Vagina (tissue), 2 donors: ENCODE results near the gene SEZ6L. TPM values are rescaled to one million over a fixed set of nuclear protein-coding genes. Genes with fewer than 3 reads are reported as not detected.

Experiments used
- DNase-seq, 2 donors: peaks; one replicate each; pipeline ENCODE4 v3.0.0-alpha.2; 2017; ENCODE audit errors: extremely low spot score in 2 of 2
- H3K27ac ChIP-seq: fragments of 200-600 bp; sonication (generic); one replicate; pipeline ENCODE4 v1.5.1; 2019
- H3K27me3 ChIP-seq: fragments of 200-600 bp; sonication (generic); one replicate; pipeline ENCODE4 v1.5.1; 2019
- H3K36me3 ChIP-seq, 2 donors: fragments of 200-600 bp; sonication (generic); one replicate each; pipeline ENCODE4 v1.5.1; 2017 to 2019
- H3K4me1 ChIP-seq: fragments of 200-600 bp; sonication (generic); one replicate; pipeline ENCODE4 v1.5.1; 2019
- H3K4me3 ChIP-seq, 2 donors: fragments of 200-600 bp; sonication (generic); 1 replicate in 1 of 2; 2 replicates in 1 of 2; pipeline ENCODE4 v1.5.1; 2016 to 2019
- H3K9me3 ChIP-seq: fragments of 200-600 bp; sonication (generic); one replicate; pipeline ENCODE4 v1.5.1; 2019
- POLR2A ChIP-seq, 2 donors: fragments of 450-650 bp; IDR thresholded peaks; one replicate each; pipeline ENCODE4 v1.6.1; 2017; ENCODE audit warnings: antibody characterized with exemption in 2 of 2, mild to moderate bottlenecking in 2 of 2, moderate library complexity in 2 of 2
- POLR2AphosphoS5 ChIP-seq, 2 donors: sonication (generic); formaldehyde crosslinking; IDR thresholded peaks; one replicate each; pipeline ENCODE4 v1.9.0; 2017; ENCODE audit warnings: antibody characterized with exemption in 2 of 2, mild to moderate bottlenecking in 2 of 2, low read depth in 1 of 2; ENCODE audit not compliant: insufficient read depth in 1 of 2
- intact Hi-C: fragments of 100-400 bp; cut with DNase I; formaldehyde crosslinking; loops from one replicate; pipeline ENCODE4 v1.15.1; 2023
- total RNA-seq: library from RNA; depleted of rRNA; stranded (reverse); fragments of >200 nt; gene quantifications from one replicate; pipeline ENCODE4 v1.2.3, GENCODE V29; 2016
- TF ChIP-seq, protein P1 (sequence below), 3 experiments: fragments of 450-650 bp in 2 of 3; fragments of 200-600 bp in 1 of 3; sonication (generic) in 1 of 3; IDR thresholded peaks; one replicate each; pipeline ENCODE4 v1.5.1; 2017 to 2019; ENCODE audit warnings: antibody characterized with exemption in 3 of 3, mild to moderate bottlenecking in 2 of 3, moderate library complexity in 2 of 3

The SEZ6L gene
- total RNA-seq, 1 donor from 2014 or later, result 1.2 TPM

DNA sequence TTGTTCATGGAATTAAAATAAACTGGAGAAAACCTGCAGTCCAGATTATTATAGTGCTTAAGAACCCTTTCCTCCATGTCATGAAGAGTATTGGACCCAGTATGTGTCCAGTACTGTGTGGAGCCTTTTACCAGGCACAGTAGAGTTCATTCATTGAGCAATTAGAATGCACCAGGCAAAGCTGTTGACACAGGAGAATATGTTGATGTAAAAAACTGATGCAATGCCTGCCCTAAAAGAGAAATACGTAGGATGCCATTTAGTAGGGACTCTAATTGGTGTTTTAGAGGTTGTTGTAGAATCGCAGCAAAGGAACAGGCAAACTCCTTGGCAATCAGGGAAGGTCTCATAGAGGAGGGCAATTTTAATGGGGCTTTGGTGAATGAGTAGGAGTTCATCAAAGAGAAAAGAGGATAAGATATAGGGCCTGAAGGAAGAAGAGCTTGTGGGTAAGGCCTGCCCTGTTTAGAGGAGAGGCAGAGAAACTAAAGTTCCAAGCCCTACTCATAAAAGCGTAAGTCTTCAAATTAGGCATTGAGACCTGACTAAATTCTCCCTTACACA lies 126.4 kb downstream of the SEZ6L start:
- intact Hi-C loops, result no loop called here
- no peak for DNase-seq
- Histone ChIP-seq H3K36me3 (no peaks in the 10 kb centered on the region), H3K27ac (no peak overlapping the region), H3K9me3 (no peaks in the 10 kb centered on the region), H3K4me3 (no peak overlapping the region), H3K27me3 (no peaks in the 10 kb centered on the region), H3K4me1 (no peaks in the 10 kb centered on the region)
- TF ChIP-seq POLR2A (IDR thresholded peaks at IDR 0.05) (no peak), POLR2AphosphoS5 (IDR thresholded peaks at IDR 0.05; ENCODE audit: insufficient read depth in 1 of 2, low read depth in 1 of 2) (no peak)
- TF ChIP-seq, protein P1, sequence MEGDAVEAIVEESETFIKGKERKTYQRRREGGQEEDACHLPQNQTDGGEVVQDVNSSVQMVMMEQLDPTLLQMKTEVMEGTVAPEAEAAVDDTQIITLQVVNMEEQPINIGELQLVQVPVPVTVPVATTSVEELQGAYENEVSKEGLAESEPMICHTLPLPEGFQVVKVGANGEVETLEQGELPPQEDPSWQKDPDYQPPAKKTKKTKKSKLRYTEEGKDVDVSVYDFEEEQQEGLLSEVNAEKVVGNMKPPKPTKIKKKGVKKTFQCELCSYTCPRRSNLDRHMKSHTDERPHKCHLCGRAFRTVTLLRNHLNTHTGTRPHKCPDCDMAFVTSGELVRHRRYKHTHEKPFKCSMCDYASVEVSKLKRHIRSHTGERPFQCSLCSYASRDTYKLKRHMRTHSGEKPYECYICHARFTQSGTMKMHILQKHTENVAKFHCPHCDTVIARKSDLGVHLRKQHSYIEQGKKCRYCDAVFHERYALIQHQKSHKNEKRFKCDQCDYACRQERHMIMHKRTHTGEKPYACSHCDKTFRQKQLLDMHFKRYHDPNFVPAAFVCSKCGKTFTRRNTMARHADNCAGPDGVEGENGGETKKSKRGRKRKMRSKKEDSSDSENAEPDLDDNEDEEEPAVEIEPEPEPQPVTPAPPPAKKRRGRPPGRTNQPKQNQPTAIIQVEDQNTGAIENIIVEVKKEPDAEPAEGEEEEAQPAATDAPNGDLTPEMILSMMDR (IDR thresholded peaks at IDR 0.05), result no peak

DNA sequence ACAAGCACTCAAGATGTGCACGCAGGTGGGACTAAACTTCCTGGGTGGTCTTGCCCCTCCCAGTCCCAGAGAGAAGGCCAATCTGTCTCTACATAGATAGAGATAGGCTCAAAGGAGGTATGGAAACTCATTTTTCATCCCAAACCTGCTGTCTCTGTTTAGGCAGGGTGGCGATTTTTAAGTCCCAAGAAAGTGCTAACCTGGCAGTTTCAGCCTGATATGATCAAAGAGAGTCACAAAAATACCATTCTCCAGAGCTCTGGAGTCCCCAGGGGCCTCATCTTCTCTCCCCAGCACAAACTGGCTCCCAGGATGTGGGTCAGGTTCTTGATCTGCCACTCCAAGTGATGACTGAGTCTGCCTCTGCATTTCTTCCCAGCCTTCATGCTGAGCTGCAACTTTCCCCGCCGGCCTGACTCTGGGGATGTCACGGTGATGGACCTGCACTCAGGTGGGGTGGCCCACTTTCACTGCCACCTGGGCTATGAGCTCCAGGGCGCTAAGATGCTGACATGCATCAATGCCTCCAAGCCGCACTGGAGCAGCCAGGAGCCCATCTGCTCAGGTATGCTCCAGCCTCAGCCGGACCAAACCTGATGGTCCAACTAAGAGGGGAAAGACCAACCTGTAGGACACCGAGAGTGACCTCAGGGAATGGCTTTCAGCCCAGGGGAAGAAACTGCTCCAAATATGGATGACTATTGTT lies 129.5 kb downstream of the SEZ6L start:
- no peak overlapping the region for H3K4me3 ChIP-seq
- no peaks in the 10 kb centered on the region for H3K9me3 ChIP-seq
- intact Hi-C loops, result no loop called here
- H3K4me1 ChIP-seq, result no peaks in the 10 kb centered on the region
- H3K27me3 ChIP-seq, result no peaks in the 10 kb centered on the region
- H3K27ac ChIP-seq, result no peak overlapping the region
- TF ChIP-seq POLR2AphosphoS5 (IDR thresholded peaks at IDR 0.05; ENCODE audit: insufficient read depth in 1 of 2, low read depth in 1 of 2) (no peak), POLR2A (IDR thresholded peaks at IDR 0.05) (no peak)
- TF ChIP-seq, protein P1 (IDR thresholded peaks at IDR 0.05), result no peak
- no peaks in the 10 kb centered on the region for H3K36me3 ChIP-seq
- no peak for DNase-seq

DNA sequence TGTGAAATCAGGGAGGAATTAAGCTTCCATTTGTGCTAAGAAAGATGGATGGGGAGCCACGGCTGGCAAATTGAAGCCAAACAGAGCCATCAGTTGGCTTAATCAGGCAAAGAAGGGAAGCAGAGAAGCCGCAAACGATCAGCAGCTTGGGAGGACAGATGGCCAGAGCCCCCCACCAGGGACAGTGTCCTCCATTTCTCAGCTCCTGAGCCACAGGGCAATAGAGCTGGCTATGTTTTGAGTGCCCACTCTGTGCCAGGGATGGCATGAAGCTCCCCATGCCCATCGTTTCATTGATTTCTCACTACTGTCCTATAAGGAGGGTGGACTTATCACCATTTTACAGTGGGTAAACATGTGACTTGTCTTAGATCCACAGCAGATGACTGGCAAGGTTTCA lies 133.5 kb downstream of the SEZ6L start:
- DNase-seq, result no peak
- TF ChIP-seq POLR2AphosphoS5 (IDR thresholded peaks at IDR 0.05; ENCODE audit: insufficient read depth in 1 of 2, low read depth in 1 of 2) (no peak), POLR2A (IDR thresholded peaks at IDR 0.05) (no peak)
- TF ChIP-seq, protein P1 (IDR thresholded peaks at IDR 0.05), result no peak
- H3K9me3 ChIP-seq, result no peaks in the 10 kb centered on the region
- no peaks in the 10 kb centered on the region for H3K27me3 ChIP-seq
- H3K4me1 ChIP-seq, result no peaks in the 10 kb centered on the region
- H3K36me3 ChIP-seq, result no peaks in the 10 kb centered on the region
- no peak overlapping the region for H3K27ac ChIP-seq
- H3K4me3 ChIP-seq, result no peak overlapping the region
- intact Hi-C loops, result no loop called here

GRCh38 chr22:26303475-26303874 lies 134.2 kb downstream of the SEZ6L start:
- intact Hi-C loops, result no loop called here
- TF ChIP-seq, protein P1 (IDR thresholded peaks at IDR 0.05), result no peak
- TF ChIP-seq POLR2AphosphoS5 (IDR thresholded peaks at IDR 0.05; ENCODE audit: insufficient read depth in 1 of 2, low read depth in 1 of 2) (no peak), POLR2A (IDR thresholded peaks at IDR 0.05) (no peak)
- H3K4me1 ChIP-seq, result no peaks in the 10 kb centered on the region
- H3K36me3 ChIP-seq, result no peaks in the 10 kb centered on the region
- H3K27me3 ChIP-seq, result no peaks in the 10 kb centered on the region
- H3K9me3 ChIP-seq, result no peaks in the 10 kb centered on the region
- H3K4me3 ChIP-seq, result no peak overlapping the region
- H3K27ac ChIP-seq, result no peak overlapping the region
- DNase-seq, result no peak

- intact Hi-C loops, result no loop called here
- Histone ChIP-seq H3K27ac (no peak overlapping the region), H3K27me3 (no peaks in the 10 kb centered on the region), H3K9me3 (no peaks in the 10 kb centered on the region), H3K36me3 (no peaks in the 10 kb centered on the region), H3K4me3 (no peak overlapping the region), H3K4me1 (no peaks in the 10 kb centered on the region)
- no peak for DNase-seq
- TF ChIP-seq POLR2AphosphoS5 (IDR thresholded peaks at IDR 0.05; ENCODE audit: insufficient read depth in 1 of 2, low read depth in 1 of 2) (no peak), POLR2A (IDR thresholded peaks at IDR 0.05) (no peak)
- TF ChIP-seq, protein P1 (IDR thresholded peaks at IDR 0.05), result no peak
These were observed 135.5 kb downstream of the SEZ6L start for GRCh38 chr22:26304730-26305129.
